PFSK-1 (cell line): ENCODE measurements around the gene YBEY.

Experiments
- POLR2AphosphoS5 ChIP-seq: IDR thresholded peaks from 2 replicates; pipeline ENCODE4 v1.6.1; 2012; ENCODE audit warnings: low read depth, mild to moderate bottlenecking, control low read depth, low read length, moderate library complexity
- REST ChIP-seq, 2 experiments: IDR thresholded peaks; 2 replicates each; pipeline versions ENCODE4 v1.6.1 to v1.8.0; 2011 to 2012; ENCODE audit warnings: low read depth in 2 of 2, low read length in 2 of 2, control low read depth in 1 of 2, inconsistent platforms in 1 of 2, mild to moderate bottlenecking in 1 of 2, moderate library complexity in 1 of 2; ENCODE audit not compliant: insufficient read depth in 1 of 2
- TAF1 ChIP-seq: IDR thresholded peaks from 2 replicates; pipeline ENCODE4 v1.6.1; 2012; ENCODE audit warnings: low read length, control low read depth, borderline replicate concordance; ENCODE audit not compliant: insufficient read depth

GRCh38 chr21:46319186-46319585 lies 33.0 kb downstream of the YBEY start:
- TF ChIP-seq REST (IDR thresholded peaks at IDR 0.05; ENCODE audit: insufficient read depth in 1 of 2, low read depth in 2 of 2, low read length in 2 of 2) = no peak
- TF ChIP-seq POLR2AphosphoS5 = no peak
- no peak for TF ChIP-seq TAF1
